NCI-H2107 treated with DMSO at 0.1 percent for 48 hours (cell line): ENCODE data around the gene SLC38A3.

Experiments
- DNase-seq: peaks from one replicate; lab custom pipeline; 2025; ENCODE audit not compliant: unreplicated experiment; lab: John Stamatoyannopoulos, UW

Gene SLC38A3

GRCh38 chr3:50168791-50169190, 36.3 kb upstream of the SLC38A3 start:
- no peak for DNase-seq

- DNase-seq: no peak
Observed at GRCh38 chr3:50169232-50169832, 35.7 kb upstream of the SLC38A3 start.

GRCh38 chr3:50169858-50170257, 35.2 kb upstream of the SLC38A3 start:
- no peak for DNase-seq

- no peak for DNase-seq
Observed at GRCh38 chr3:50170689-50171088, 34.4 kb upstream of the SLC38A3 start.

GRCh38 chr3:50171540-50172301, 33.4 kb upstream of the SLC38A3 start:
- no peak for DNase-seq

GRCh38 chr3:50172626-50173220, 32.3 kb upstream of the SLC38A3 start:
- no peak for DNase-seq

- DNase-seq: no peak
Observed at GRCh38 chr3:50173685-50174516, 31.2 kb upstream of the SLC38A3 start.

- no peak for DNase-seq
Observed at GRCh38 chr3:50174517-50174895, 30.6 kb upstream of the SLC38A3 start.

GRCh38 chr3:50174947-50175524, 30.0 kb upstream of the SLC38A3 start:
- DNase-seq: no peak

GRCh38 chr3:50177346-50177745, 27.7 kb upstream of the SLC38A3 start:
- DNase-seq: no peak

GRCh38 chr3:50179710-50180109, 25.4 kb upstream of the SLC38A3 start:
- no peak for DNase-seq

- DNase-seq: no peak
Observed at GRCh38 chr3:50181985-50182384, 23.1 kb upstream of the SLC38A3 start.

GRCh38 chr3:50182533-50183099, 22.5 kb upstream of the SLC38A3 start:
- DNase-seq: no peak

- no peak for DNase-seq
Observed at GRCh38 chr3:50183755-50184154, 21.3 kb upstream of the SLC38A3 start.

GRCh38 chr3:50184242-50184978, 20.7 kb upstream of the SLC38A3 start:
- no peak for DNase-seq

- no peak for DNase-seq
Observed at GRCh38 chr3:50185230-50185629, 19.8 kb upstream of the SLC38A3 start.

GRCh38 chr3:50186096-50186495, 19.0 kb upstream of the SLC38A3 start:
- no peak for DNase-seq

GRCh38 chr3:50187750-50188149, 17.3 kb upstream of the SLC38A3 start:
- DNase-seq: no peak

- DNase-seq: peak; percentile 30
Observed at GRCh38 chr3:50189274-50189673, 15.8 kb upstream of the SLC38A3 start.

- no peak for DNase-seq
Observed at GRCh38 chr3:50189989-50190388, 15.1 kb upstream of the SLC38A3 start.
